PC-3 (cell line): ENCODE results near the gene TKT.

Experiments
- CTCF ChIP-seq: fragments of 300-600 bp; sonication (generic); conservative IDR thresholded peaks from 2 replicates; pipeline ENCODE4 v1.5.1; 2017; ENCODE audit warnings: antibody characterized with exemption, low read depth, mild to moderate bottlenecking, low read length
- EZH2 ChIP-seq: fragments of 300-600 bp; sonication (generic); IDR thresholded peaks from one replicate; pipeline ENCODE4 v1.6.1; 2017; ENCODE audit warnings: antibody characterized with exemption, mild to moderate bottlenecking, low read length; ENCODE audit not compliant: unreplicated experiment
- EZH2phosphoT487 ChIP-seq: fragments of 300-600 bp; sonication (generic); IDR thresholded peaks from 2 replicates; pipeline ENCODE4 v1.6.1; 2018; ENCODE audit warnings: mild to moderate bottlenecking, antibody characterized with exemption, low read length, borderline replicate concordance

DNA sequence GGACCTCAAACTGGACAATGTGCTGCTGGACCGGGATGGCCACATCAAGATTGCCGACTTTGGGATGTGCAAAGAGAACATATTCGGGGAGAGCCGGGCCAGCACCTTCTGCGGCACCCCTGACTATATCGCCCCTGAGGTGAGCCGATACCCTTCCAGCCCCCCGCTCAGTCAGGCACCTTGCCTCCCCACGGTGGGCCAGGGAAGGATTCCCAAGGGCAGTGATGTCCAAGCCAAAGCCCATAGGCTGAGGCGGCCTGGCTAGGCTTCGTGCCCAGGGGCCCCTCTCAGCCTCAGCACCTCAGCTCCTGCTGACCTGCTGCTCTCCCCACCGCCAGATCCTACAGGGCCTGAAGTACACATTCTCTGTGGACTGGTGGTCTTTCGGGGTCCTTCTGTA lies 67.1 kb downstream of the TKT start:
- TF ChIP-seq CTCF (no peak), EZH2 (no peak), EZH2phosphoT487 (no peak)
